HepG2 (cell line): ENCODE results near the gene WWTR1. TPM values are rescaled to one million over a fixed set of nuclear protein-coding genes. Genes with fewer than 3 reads are reported as not detected.

Experiments used
- ATAC-seq: fragments of 200-7000 bp; cut with Tn5 transposase; 3 replicates; pipeline ENCODE4 v1.9.1; 2020; ENCODE audit warnings: mild to moderate bottlenecking, moderate library complexity
- BruUV-seq: library from RNA; stranded (reverse); fragments of 400-500 nt; replicated peaks from 2 replicates; lab custom pipeline; 2021; lab: Mats Ljungman, UMichigan
- CTCF ChIA-PET: fragments of 300-600 bp; formaldehyde crosslinking; extraction: SDS; loops from one replicate; lab custom pipeline; 2021; ENCODE audit warnings: low total read pairs, inconsistent platforms, low intra/inter-chr PET ratio; lab: Yijun Ruan, JAX
- POLR2A ChIA-PET: fragments of 350-600 bp; sonication (Branson Sonifier 250); formaldehyde crosslinking; loops from one replicate; lab custom pipeline; 2020; ENCODE audit warnings: antibody characterized with exemption, inconsistent platforms; lab: Yijun Ruan, JAX
- DNase-seq: peaks from one replicate; pipeline ENCODE4 v3.0.0-alpha.2; 2015; ENCODE audit warnings: low spot score
- FAIRE-seq: peaks from 3 replicates; lab custom pipeline; 2011; peaks lifted over from hg19 to GRCh38; lab: Jason Lieb, UNC
- H2AFZ ChIP-seq: one replicate; pipeline ENCODE4 v1.6.1; 2011; ENCODE audit warnings: low read length, inconsistent platforms
- H3K27ac ChIP-seq: fragments of 300-600 bp; 3 replicates; pipeline ENCODE4 v1.8.0; 2011; ENCODE audit warnings: mixed run types, mild to moderate bottlenecking, mixed read lengths, low read length, inconsistent platforms; ENCODE audit not compliant: insufficient read depth; ENCODE audit errors: extremely low read length
- H3K27me3 ChIP-seq, 2 experiments: fragments of 200-600 bp in 1 of 2; 2 replicates in 1 of 2; 3 replicates in 1 of 2; pipeline versions ENCODE4 v1.6.0 to v1.8.0; 2011; ENCODE audit warnings: low read length in 2 of 2, mild to moderate bottlenecking in 2 of 2, moderate library complexity in 2 of 2, inconsistent platforms in 1 of 2; ENCODE audit not compliant: insufficient read depth in 2 of 2, control insufficient read depth in 1 of 2
- H3K36me3 ChIP-seq, 2 experiments: fragments of 200-600 bp in 1 of 2; replicated peaks in 1 of 2; 2 replicates in 1 of 2; 3 replicates in 1 of 2; pipeline versions ENCODE4 v1.5.1 to v1.8.0; 2011; ENCODE audit warnings: low read length in 2 of 2, inconsistent platforms in 1 of 2; ENCODE audit not compliant: insufficient read depth in 2 of 2, control insufficient read depth in 1 of 2
- H3K4me1 ChIP-seq: 2 replicates; pipeline ENCODE4 v1.5.1; 2012; ENCODE audit warnings: low read length, inconsistent platforms; ENCODE audit not compliant: insufficient read depth
- H3K4me2 ChIP-seq: 2 replicates; pipeline ENCODE4 v1.6.0; 2011; ENCODE audit warnings: low read depth, low read length, inconsistent platforms
- H3K4me3 ChIP-seq, 3 experiments: fragments of 200-600 bp in 1 of 3; sonication (generic), shearing (Covaris generic) in 1 of 3; replicated peaks in 1 of 3; 2 replicates each; pipeline ENCODE4 v1.5.1; 2011 to 2016; ENCODE audit warnings: low read length in 3 of 3, inconsistent platforms in 2 of 3, low read depth in 2 of 3, mild to moderate bottlenecking in 2 of 3, control low read depth in 1 of 3, mixed read lengths in 1 of 3; ENCODE audit not compliant: insufficient read depth in 1 of 3
- H3K79me2 ChIP-seq: one replicate; pipeline ENCODE4 v1.6.1; 2011; ENCODE audit warnings: low read length, inconsistent platforms; ENCODE audit not compliant: insufficient read depth
- H3K9ac ChIP-seq: 2 replicates; pipeline ENCODE4 v1.6.0; 2011; ENCODE audit warnings: mild to moderate bottlenecking, low read depth, low read length, inconsistent platforms; ENCODE audit not compliant: insufficient read depth
- H3K9me3 ChIP-seq: 2 replicates; pipeline ENCODE4 v1.5.1; 2012; ENCODE audit warnings: mild to moderate bottlenecking, low read length
- H4K20me1 ChIP-seq: 2 replicates; pipeline ENCODE4 v1.6.0; 2011; ENCODE audit warnings: inconsistent platforms, mild to moderate bottlenecking, low read length, moderate library complexity; ENCODE audit not compliant: insufficient read depth
- ATF7 ChIP-seq, 2 experiments: fragments of 450-650 bp in 1 of 2; sonication (generic) in 1 of 2; formaldehyde crosslinking in 1 of 2; IDR thresholded peaks; 2 replicates each; pipeline versions ENCODE4 v1.4.0 to v1.6.1; 2016 to 2020; ENCODE audit warnings: antibody characterized with exemption in 1 of 2, mild to moderate bottlenecking in 1 of 2, missing genetic modification reagents in 1 of 2
- BCL6 ChIP-seq: IDR thresholded peaks from 2 replicates; pipeline ENCODE4 v1.6.1; 2016; ENCODE audit warnings: missing genetic modification reagents, missing compliant biosample characterization
- CREB3 ChIP-seq: sonication (generic); formaldehyde crosslinking; IDR thresholded peaks from 2 replicates; pipeline ENCODE4 v1.5.0; 2020; ENCODE audit warnings: missing genetic modification reagents
- ELF4 ChIP-seq: sonication (generic); formaldehyde crosslinking; IDR thresholded peaks from 2 replicates; pipeline ENCODE4 v1.5.0; 2020; ENCODE audit warnings: missing genetic modification reagents, mild to moderate bottlenecking, moderate library complexity, borderline replicate concordance
- FOSL2 ChIP-seq: sonication (generic); formaldehyde crosslinking; IDR thresholded peaks from 2 replicates; pipeline ENCODE4 v1.4.0; 2020; ENCODE audit warnings: missing genetic modification reagents
- GPN1 ChIP-seq: sonication (generic); formaldehyde crosslinking; IDR thresholded peaks from 2 replicates; pipeline ENCODE4 v1.5.1; 2020; ENCODE audit warnings: missing genetic modification reagents, borderline replicate concordance
- NPAS2 ChIP-seq: sonication (generic); formaldehyde crosslinking; IDR thresholded peaks from 2 replicates; pipeline ENCODE4 v1.8.0; 2022; ENCODE audit warnings: mild to moderate bottlenecking, missing genetic modification reagents, borderline replicate concordance
- ZNF12 ChIP-seq: sonication (generic); formaldehyde crosslinking; IDR thresholded peaks from 2 replicates; pipeline ENCODE4 v1.5.0; 2020; ENCODE audit warnings: missing genetic modification reagents
- ZNF570 ChIP-seq: sonication (generic); formaldehyde crosslinking; IDR thresholded peaks from 2 replicates; pipeline ENCODE4 v1.4.0; 2020; ENCODE audit warnings: mild to moderate bottlenecking, missing genetic modification reagents, borderline replicate concordance
- WGBS: methylation state at CpG from one replicate; pipeline ENCODE4 v1.1.6; 2017; ENCODE audit warnings: low lambda C conversion rate; 5-methylcytosine and 5-hydroxymethylcytosine counted together
- in situ Hi-C: cut with HindIII; loops from 2 replicates; pipeline ENCODE4 v1.10.0; 2017; ENCODE audit warnings: low pct_unique_long_range_greater_than_20kb; ENCODE audit not compliant: extremely low pct_ligation_motif_present
- intact Hi-C: fragments of 100-400 bp; cut with micrococcal nuclease; formaldehyde crosslinking; loops from one replicate; pipeline ENCODE4 v1.10.0; 2022; ENCODE audit not compliant: unreplicated experiment
- polyA plus RNA-seq, 8 experiments: library from polyadenylated mRNA; depleted of rRNA in 3 of 8; stranded (reverse) in 7 of 8; unstranded in 1 of 8; fragments of >200 nt; fragmentation: Illumina TruSeq in 4 of 8; extraction: Trizol in 4 of 8; gene quantifications; 2 replicates each; pipeline versions ENCODE4 v1.2.1 to v1.2.3, GENCODE V29; 2011 to 2016; ENCODE audit warnings: low read depth in 4 of 8, missing spikeins in 1 of 8, mixed read lengths in 1 of 8; ENCODE audit not compliant: insufficient read depth in 1 of 8
- total RNA-seq, 5 experiments: library from RNA; depleted of rRNA; stranded (reverse); fragments of >200 nt; fragmentation: Illumina TruSeq; extraction: Trizol; gene quantifications; 2 replicates each; pipeline ENCODE4 v1.2.3, GENCODE V29; 2016; ENCODE audit warnings: low read depth in 1 of 5

WWTR1 gene
- total and polyA plus RNA-seq, 2 of the 13 experiments (the other 11 are each of a cell fraction or from before 2014, with no cell fraction given), result 19.7 to 139 TPM

DNA sequence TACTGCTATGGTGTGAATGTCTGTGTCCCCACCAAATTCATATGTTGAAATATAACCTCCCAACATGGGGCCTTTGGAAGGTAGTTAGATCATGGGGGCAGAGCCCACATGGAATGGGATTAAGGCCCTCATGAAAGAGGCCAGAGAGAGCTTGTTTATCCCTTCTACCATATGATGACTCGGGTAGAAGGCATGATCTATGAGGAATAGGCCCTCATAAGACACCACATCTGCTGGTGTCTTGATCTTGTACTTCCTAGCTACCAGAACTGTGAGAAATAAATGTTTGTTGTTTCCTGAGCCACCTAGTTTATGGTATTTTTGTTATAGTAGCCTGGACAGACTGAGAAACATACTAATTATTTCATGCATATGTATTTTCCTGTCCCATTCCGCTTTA is 51.9 kb downstream of the WWTR1 start:
- intact Hi-C loops, result loop anchor here (5.0 kb wide), 2 partner anchors 36 to 51 kb away; partner anchors contain the start of gene WWTR1
- Histone ChIP-seq H3K9me3 (no peaks in the 10 kb centered on the region), H3K4me3 (no peak overlapping the region), H3K79me2 (peaks cover 79% of the 10 kb centered on the region), H3K4me1 (peaks cover 99% of the 10 kb centered on the region), H4K20me1 (peaks cover 3% of the 10 kb centered on the region; the same call in 1 of the 2 replicates), H3K27ac (peak overlapping the region; percentile 34), H3K4me2 (no peak overlapping the region; the same call in 1 of the 2 replicates), H3K9ac (no peak overlapping the region), H3K36me3 (peaks cover 9 to 27% of the 10 kb centered on the region in 2 experiments), H2AFZ (no peak overlapping the region), H3K27me3 (no peaks in the 10 kb centered on the region)
- TF ChIP-seq CREB3 (CRISPR knock-in tag), result no peak
- no peak for TF ChIP-seq ATF7 (IDR thresholded peaks at IDR 0.05)
- no peak for TF ChIP-seq ATF7 (CRISPR knock-in tag; IDR thresholded peaks at IDR 0.05)
- no peak for TF ChIP-seq GPN1 (CRISPR knock-in tag)
- TF ChIP-seq ZNF570, result no peak
- TF ChIP-seq BCL6 (CRISPR knock-in tag), result no peak
- no peak for TF ChIP-seq NPAS2 (CRISPR knock-in tag)
- no peak for TF ChIP-seq ELF4
- TF ChIP-seq ZNF12 (CRISPR knock-in tag), result peak; percentile 35; the same call in 1 of the 2 replicates
- 0 out of 2 replicates have a peak, but pooled peaks have one; percentile 17 for TF ChIP-seq FOSL2
- DNase-seq (no peak), FAIRE-seq (peak; percentile 8), ATAC-seq (no peak)
- no TSS peak for BruUV-seq
- WGBS, result 98% methylated on average over 2 of the region's 2 CpGs
- POLR2A ChIA-PET, result interaction anchor here (2.4 kb wide), 1 partner anchor 53 kb away, joined by 8 read pairs; the partner anchor contains the start of gene WWTR1
- in situ Hi-C loops, result no loop called here
- CTCF ChIA-PET, result no interaction called here
